Ovary (tissue), 9 donors: ENCODE results near the gene PLCG1. TPM values are rescaled to one million over a fixed set of nuclear protein-coding genes. Genes with fewer than 3 reads are reported as not detected.

Experiments used
- DNase-seq, 5 donors: peaks; one replicate each; pipeline ENCODE4 v3.0.0-alpha.2; 2019 to 2020
- H3K27ac ChIP-seq, 2 donors: fragments of 200-600 bp; one replicate each; pipeline versions ENCODE4 v1.5.1 to v1.8.0; 2019 to 2022
- H3K27me3 ChIP-seq: fragments of 200-600 bp; one replicate; pipeline ENCODE4 v1.8.0; 2022
- H3K36me3 ChIP-seq: fragments of 200-600 bp; sonication (generic); one replicate; pipeline ENCODE4 v1.5.1; 2019
- H3K4me1 ChIP-seq: one replicate; pipeline ENCODE4 v1.8.1; 2013; ENCODE audit warnings: mild to moderate bottlenecking, moderate library complexity; ENCODE audit not compliant: insufficient read depth
- H3K4me3 ChIP-seq: fragments of 200-600 bp; sonication (generic); one replicate; pipeline ENCODE4 v1.5.1; 2017
- H3K9me3 ChIP-seq, 2 donors: fragments of 200-600 bp in 1 of 2; sonication (generic) in 1 of 2; one replicate each; pipeline versions ENCODE4 v1.5.1 to v1.8.1; 2013 to 2019; ENCODE audit warnings: mild to moderate bottlenecking in 1 of 2, moderate library complexity in 1 of 2
- EP300 ChIP-seq: sonication (generic); formaldehyde crosslinking; IDR thresholded peaks from one replicate; pipeline ENCODE4 v1.6.1; 2017; ENCODE audit warnings: antibody characterized with exemption
- POLR2A ChIP-seq: fragments of 450-650 bp; IDR thresholded peaks from one replicate; pipeline ENCODE4 v1.6.1; 2017; ENCODE audit warnings: antibody characterized with exemption, mild to moderate bottlenecking, moderate library complexity
- WGBS, 3 donors: extraction: QIAGEN DNeasy Blood & Tissue Kit in 1 of 3; methylation state at CpG; one replicate each; pipeline versions ENCODE4 v1.1.5 to v1.1.7; 2013 to 2017; 5-methylcytosine and 5-hydroxymethylcytosine counted together
- intact Hi-C, 4 donors: fragments of 100-400 bp; cut with DNase I; formaldehyde crosslinking; loops; one replicate each; pipeline versions ENCODE4 v1.11.0 to v1.15.1; 2022 to 2023
- polyA plus RNA-seq, 2 donors: library from polyadenylated mRNA; stranded (reverse); fragments of 200-250 nt in 1 of 2; fragments of 350-450 nt in 1 of 2; fragmentation: Illumina TruSeq in 1 of 2; extraction: RNeasy Lipid Tissue Mini Kit (QIAGEN cat#74804) in 1 of 2; gene quantifications; one replicate each; pipeline ENCODE4 v1.2.3, GENCODE V29; 2013 to 2014
- total RNA-seq, 7 donors: library from RNA; depleted of rRNA in 2 of 7; stranded (reverse); fragments of >200 nt in 2 of 7; fragmentation: NEBNext Ultra II Directional in 3 of 7; extraction: Animal tissue kit (Norgen Biotek cat#: 25700) in 3 of 7; gene quantifications; one replicate each; pipeline versions ENCODE4 v1.1.0 to v1.2.4, GENCODE V29; 2016 to 2023
- TF ChIP-seq, protein P1 (sequence below), 3 donors: fragments of 450-650 bp in 2 of 3; fragments of 200-600 bp in 1 of 3; IDR thresholded peaks; one replicate each; pipeline versions ENCODE4 v1.5.1 to v1.8.0; 2016 to 2022; ENCODE audit warnings: antibody characterized with exemption in 3 of 3, mild to moderate bottlenecking in 1 of 3
- donor health status: DM: no; HTN: no; CAD: no; lungs with moderate emphysema.
- donor health status: DM: no; HTN: no; CAD: no.
- donor health status: Bipolar disorder and iron deficiency.
- donor health status: DM: yes; HTN: yes; CAD: no.
- donor health status: DM: no; HTN: no; CAD: no.
- donor health status: DM: yes; HTN: yes; CAD: no.

Gene PLCG1
- total and polyA plus RNA-seq, 9 donors, result 56.1 to 158 (median 101) TPM

DNA sequence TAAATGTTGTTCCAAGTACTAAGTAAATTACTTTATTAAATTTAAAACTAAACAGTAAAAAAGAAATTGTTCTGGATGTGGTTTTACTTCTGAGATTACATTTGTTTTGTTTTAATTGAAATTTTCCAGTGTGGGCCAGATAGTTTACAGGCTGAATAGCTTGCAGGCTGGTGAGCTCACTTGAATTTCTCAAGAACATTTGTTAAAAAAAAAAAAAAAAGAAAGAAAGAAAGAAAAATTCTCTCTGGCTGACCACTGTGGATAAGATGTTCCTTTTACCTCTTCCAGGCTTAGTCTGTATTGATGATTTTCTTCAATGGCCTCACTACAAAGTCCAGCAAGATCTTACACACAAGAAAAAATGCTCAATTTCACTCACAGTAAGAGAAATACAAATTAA is 85.4 kb downstream of the PLCG1 start:
- Histone ChIP-seq H3K4me1 (peaks cover 11% of the 10 kb centered on the region), H3K27ac (no peak overlapping the region), H3K4me3 (no peak overlapping the region), H3K36me3 (no peaks in the 10 kb centered on the region), H3K9me3 (no peaks in the 10 kb centered on the region), H3K27me3 (no peaks in the 10 kb centered on the region)
- no peak for TF ChIP-seq POLR2A
- TF ChIP-seq, protein P1, sequence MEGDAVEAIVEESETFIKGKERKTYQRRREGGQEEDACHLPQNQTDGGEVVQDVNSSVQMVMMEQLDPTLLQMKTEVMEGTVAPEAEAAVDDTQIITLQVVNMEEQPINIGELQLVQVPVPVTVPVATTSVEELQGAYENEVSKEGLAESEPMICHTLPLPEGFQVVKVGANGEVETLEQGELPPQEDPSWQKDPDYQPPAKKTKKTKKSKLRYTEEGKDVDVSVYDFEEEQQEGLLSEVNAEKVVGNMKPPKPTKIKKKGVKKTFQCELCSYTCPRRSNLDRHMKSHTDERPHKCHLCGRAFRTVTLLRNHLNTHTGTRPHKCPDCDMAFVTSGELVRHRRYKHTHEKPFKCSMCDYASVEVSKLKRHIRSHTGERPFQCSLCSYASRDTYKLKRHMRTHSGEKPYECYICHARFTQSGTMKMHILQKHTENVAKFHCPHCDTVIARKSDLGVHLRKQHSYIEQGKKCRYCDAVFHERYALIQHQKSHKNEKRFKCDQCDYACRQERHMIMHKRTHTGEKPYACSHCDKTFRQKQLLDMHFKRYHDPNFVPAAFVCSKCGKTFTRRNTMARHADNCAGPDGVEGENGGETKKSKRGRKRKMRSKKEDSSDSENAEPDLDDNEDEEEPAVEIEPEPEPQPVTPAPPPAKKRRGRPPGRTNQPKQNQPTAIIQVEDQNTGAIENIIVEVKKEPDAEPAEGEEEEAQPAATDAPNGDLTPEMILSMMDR (IDR thresholded peaks at IDR 0.05), result no peak
- no peak for TF ChIP-seq EP300
- DNase-seq, result no peak
- intact Hi-C loops, result loop anchor here in 1 of 4 donors (10.0 kb wide), 1 partner anchor 58 kb away; no protein-coding TSS in a partner anchor

DNA sequence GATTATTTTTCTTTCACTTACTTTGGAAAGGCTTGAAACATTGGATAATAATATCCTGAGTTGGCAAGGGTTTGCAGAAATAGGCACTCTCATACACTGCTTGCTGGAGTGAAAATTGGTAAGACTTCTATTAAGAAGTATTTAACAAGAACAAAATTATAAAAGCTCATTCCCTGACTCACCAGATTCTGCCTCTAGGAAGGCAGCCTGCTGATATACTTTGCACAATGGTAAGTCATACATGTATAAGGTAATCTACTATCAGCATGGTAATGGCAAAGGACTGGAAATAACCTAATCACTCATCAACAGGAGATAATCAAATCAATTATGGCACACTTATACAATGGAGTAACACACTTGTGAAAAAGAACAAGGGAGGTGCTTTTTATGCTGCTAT is 85.8 kb downstream of the PLCG1 start:
- H3K4me3 ChIP-seq, result no peak overlapping the region
- TF ChIP-seq, protein P1 (IDR thresholded peaks at IDR 0.05), result no peak
- TF ChIP-seq POLR2A (no peak), EP300 (no peak)
- H3K9me3 ChIP-seq, result no peaks in the 10 kb centered on the region
- H3K4me1 ChIP-seq, result peaks cover 11% of the 10 kb centered on the region
- intact Hi-C loops, result loop anchor here in 1 of 4 donors (10.0 kb wide), 1 partner anchor 58 kb away; no protein-coding TSS in a partner anchor
- no peak for DNase-seq
- no peaks in the 10 kb centered on the region for H3K36me3 ChIP-seq
- no peaks in the 10 kb centered on the region for H3K27me3 ChIP-seq
- no peak overlapping the region for H3K27ac ChIP-seq

GRCh38 chr20:41224281-41224680 is 86.9 kb downstream of the PLCG1 start:
- H3K27ac ChIP-seq, result no peak overlapping the region
- intact Hi-C loops, result loop anchor here in 1 of 4 donors (10.0 kb wide), 1 partner anchor 59 kb away; no protein-coding TSS in a partner anchor
- WGBS, 3 donors, result 92 to 97% (median 96%) methylated on average over 1 of the region's 1 CpG
- H3K36me3 ChIP-seq, result no peaks in the 10 kb centered on the region
- no peaks in the 10 kb centered on the region for H3K27me3 ChIP-seq
- H3K4me3 ChIP-seq, result no peak overlapping the region
- TF ChIP-seq, protein P1 (IDR thresholded peaks at IDR 0.05), result no peak
- TF ChIP-seq POLR2A (no peak), EP300 (no peak)
- DNase-seq, result no peak
- no peaks in the 10 kb centered on the region for H3K9me3 ChIP-seq
- H3K4me1 ChIP-seq, result peaks cover 10% of the 10 kb centered on the region

DNA sequence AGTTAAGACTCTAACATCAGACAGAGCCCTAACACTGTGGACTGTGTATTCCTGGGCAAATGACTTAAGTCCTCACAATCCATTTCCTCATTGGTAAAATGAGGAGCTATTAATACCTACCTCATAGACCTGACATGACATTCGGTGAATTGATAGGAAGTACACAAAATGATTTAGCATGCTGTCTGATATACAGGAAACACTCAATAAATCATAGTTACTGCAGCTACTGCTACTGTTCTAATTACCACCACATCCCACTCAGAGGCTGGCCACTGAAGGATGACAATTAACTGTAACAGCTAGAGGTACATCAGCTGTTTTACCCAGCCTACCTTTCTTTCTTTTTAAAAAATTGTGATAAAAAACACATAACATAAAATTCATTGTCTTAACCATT is 87.7 kb downstream of the PLCG1 start:
- peaks cover 10% of the 10 kb centered on the region for H3K4me1 ChIP-seq
- H3K36me3 ChIP-seq, result no peaks in the 10 kb centered on the region
- H3K9me3 ChIP-seq, result no peaks in the 10 kb centered on the region
- no peak overlapping the region for H3K27ac ChIP-seq
- no peaks in the 10 kb centered on the region for H3K27me3 ChIP-seq
- DNase-seq, result no peak
- no peak overlapping the region for H3K4me3 ChIP-seq
- intact Hi-C loops, result loop anchor here in 2 of 4 donors (5.0 to 10.0 kb wide), 2 partner anchors 43 to 60 kb away; no protein-coding TSS in a partner anchor
- WGBS, 3 donors, result 81 to 88% (median 84%) methylated on average over 1 of the region's 1 CpG
- TF ChIP-seq POLR2A (no peak), EP300 (no peak)
- TF ChIP-seq, protein P1 (IDR thresholded peaks at IDR 0.05), result no peak
